Thyroid gland (tissue), 4 donors: ENCODE measurements around the gene FKRP. TPM values are rescaled to one million over a fixed set of nuclear protein-coding genes. Genes with fewer than 3 reads are reported as not detected.
A peak's percentile ranks its signal among the peaks of the same experiment; 100 is the strongest.
"Not testable (repeated sequence)": the region's sequence is repeated elsewhere in the genome, so short reads cannot be mapped to it uniquely, and the experiment has no call there.

Experiments used
- DNase-seq, 2 donors: peaks; one replicate each; pipeline ENCODE4 v3.0.0-alpha.2; 2019
- H3K27ac ChIP-seq, 3 donors: fragments of 200-600 bp; sonication (generic); 1 replicate in 2 of 3; 2 replicates in 1 of 3; pipeline ENCODE4 v1.5.1; 2016 to 2019; ENCODE audit warnings: mild to moderate bottlenecking in 1 of 3, moderate library complexity in 1 of 3
- H3K27me3 ChIP-seq: fragments of 200-600 bp; sonication (generic); one replicate; pipeline ENCODE4 v1.5.1; 2019
- H3K36me3 ChIP-seq, 2 donors: fragments of 200-600 bp; sonication (generic); one replicate each; pipeline ENCODE4 v1.5.1; 2016 to 2019
- H3K4me1 ChIP-seq, 2 donors: fragments of 200-600 bp; sonication (generic); one replicate each; pipeline ENCODE4 v1.5.1; 2017 to 2019
- H3K4me3 ChIP-seq, 3 donors: fragments of 200-600 bp; sonication (generic); replicated peaks in 1 of 3; 1 replicate in 2 of 3; 2 replicates in 1 of 3; pipeline ENCODE4 v1.5.1; 2016; ENCODE audit warnings: mild to moderate bottlenecking in 1 of 3
- H3K9me3 ChIP-seq: fragments of 200-600 bp; sonication (generic); one replicate; pipeline ENCODE4 v1.5.1; 2017
- CTCF ChIP-seq, 6 experiments: fragments of 200-600 bp in 3 of 6; fragments of 450-650 bp in 3 of 6; sonication (generic) in 3 of 6; IDR thresholded peaks; one replicate each; pipeline ENCODE4 v1.5.1; 2016 to 2019; ENCODE audit warnings: antibody characterized with exemption in 6 of 6, mild to moderate bottlenecking in 2 of 6, inconsistent platforms in 1 of 6, moderate library complexity in 1 of 6
- POLR2A ChIP-seq, 2 donors: fragments of 450-650 bp; IDR thresholded peaks; one replicate each; pipeline ENCODE4 v1.6.1; 2017; ENCODE audit warnings: antibody characterized with exemption in 2 of 2, mild to moderate bottlenecking in 2 of 2, moderate library complexity in 1 of 2
- WGBS, 2 donors: methylation state at CpG; one replicate each; pipeline ENCODE4 v1.1.5; 2017; 5-methylcytosine and 5-hydroxymethylcytosine counted together
- intact Hi-C: fragments of 100-400 bp; cut with DNase I; formaldehyde crosslinking; loops from one replicate; pipeline ENCODE4 v1.15.1; 2023
- total RNA-seq, 4 donors: library from RNA; depleted of rRNA; stranded (reverse); fragments of >200 nt; gene quantifications; one replicate each; pipeline ENCODE4 v1.2.3, GENCODE V29; 2016

The FKRP gene
- total RNA-seq, 4 donors from 2014 or later = 20.1 to 40.1 (median 23.1) TPM

- intact Hi-C loops = loop anchor here (2.0 to 5.0 kb wide), 2 partner anchors 84 to 236 kb away; no protein-coding TSS in a partner anchor
- 70 to 92% methylated on average over 16 to 21 of the region's 30 CpGs for WGBS, 2 donors
- no peak overlapping the region for H3K4me3 ChIP-seq
- H3K27ac ChIP-seq = no peak overlapping the region
- peaks cover 0 to 5% of the 10 kb centered on the region in 2 donors for H3K36me3 ChIP-seq
- peaks cover 0 to 4% of the 10 kb centered on the region in 2 donors for H3K4me1 ChIP-seq
- H3K9me3 ChIP-seq = no peaks in the 10 kb centered on the region
- TF ChIP-seq CTCF (IDR thresholded peaks at IDR 0.05) (no peak), POLR2A (IDR thresholded peaks at IDR 0.05) (no peak)
- no peaks in the 10 kb centered on the region for H3K27me3 ChIP-seq
- DNase-seq = no peak
These were observed 10.7 kb downstream of the FKRP start for GRCh38 chr19:46756544-46756888.

- TF ChIP-seq POLR2A (IDR thresholded peaks at IDR 0.05) = no peak
- no peak for TF ChIP-seq CTCF (IDR thresholded peaks at IDR 0.05)
- Histone ChIP-seq H3K36me3 (peaks cover 0 to 5% of the 10 kb centered on the region in 2 donors), H3K4me3 (no peak overlapping the region), H3K4me1 (peaks cover 0 to 4% of the 10 kb centered on the region in 2 donors), H3K27ac (no peak overlapping the region), H3K27me3 (no peaks in the 10 kb centered on the region), H3K9me3 (no peaks in the 10 kb centered on the region)
- intact Hi-C loops = loop anchor here (5.0 kb wide), 1 partner anchor 233 kb away; no protein-coding TSS in a partner anchor
- WGBS, 2 donors = 87 to 88% methylated on average over 6 of the region's 6 CpGs
- no peak for DNase-seq
These were observed 13.3 kb downstream of the FKRP start for GRCh38 chr19:46759206-46759605.

GRCh38 chr19:46759817-46760333, 14.0 kb downstream of the FKRP start:
- WGBS, 2 donors = 62 to 63% methylated on average over 7 of the region's 7 CpGs
- intact Hi-C loops = loop anchor here (5.0 kb wide), 1 partner anchor 232 kb away; no protein-coding TSS in a partner anchor
- Histone ChIP-seq H3K9me3 (no peaks in the 10 kb centered on the region), H3K4me1 (peaks cover 0 to 4% of the 10 kb centered on the region in 2 donors), H3K4me3 (no peak overlapping the region), H3K27me3 (no peaks in the 10 kb centered on the region), H3K27ac (no peak overlapping the region), H3K36me3 (peaks cover 0 to 5% of the 10 kb centered on the region in 2 donors)
- TF ChIP-seq CTCF (IDR thresholded peaks at IDR 0.05) (no peak), POLR2A (IDR thresholded peaks at IDR 0.05) (no peak)
- no peak for DNase-seq

- no peaks in the 10 kb centered on the region for H3K27me3 ChIP-seq
- no peak overlapping the region for H3K4me3 ChIP-seq
- DNase-seq = no peak
- peak overlapping the region in 1 of 3 donors; percentile 17 for H3K27ac ChIP-seq
- intact Hi-C loops = no loop called here
- TF ChIP-seq POLR2A (IDR thresholded peaks at IDR 0.05) (no peak), CTCF (IDR thresholded peaks at IDR 0.05) (no peak)
- H3K4me1 ChIP-seq = peaks cover 0 to 4% of the 10 kb centered on the region in 2 donors
- 87 to 96% methylated on average over 5 of the region's 5 CpGs for WGBS, 2 donors
- peaks cover 0 to 5% of the 10 kb centered on the region in 2 donors for H3K36me3 ChIP-seq
- H3K9me3 ChIP-seq = no peaks in the 10 kb centered on the region
These were observed 14.5 kb downstream of the FKRP start for GRCh38 chr19:46760363-46760762.

- H3K36me3 ChIP-seq, intact Hi-C loops, H3K27me3 ChIP-seq, DNase-seq, H3K4me1 ChIP-seq, H3K9me3 ChIP-seq, H3K27ac ChIP-seq, H3K4me3 ChIP-seq: not testable (repeated sequence)
- 78 to 82% methylated on average over 4 of the region's 4 CpGs for WGBS, 2 donors
These were observed 15.0 kb downstream of the FKRP start for GRCh38 chr19:46760897-46761296.
